HG03064 (cell line): ENCODE results near the gene UBA52.

Experiments used
- ATAC-seq: cut with Tn5 transposase; IDR thresholded peaks from one replicate; pipeline ENCODE4 v1.9.1; 2021; ENCODE audit warnings: low read depth; ENCODE audit not compliant: unreplicated experiment

UBA52 gene

GRCh38 chr19:18543814-18544475, 27.7 kb upstream of the UBA52 start:
- peak; percentile 46 for ATAC-seq

DNA sequence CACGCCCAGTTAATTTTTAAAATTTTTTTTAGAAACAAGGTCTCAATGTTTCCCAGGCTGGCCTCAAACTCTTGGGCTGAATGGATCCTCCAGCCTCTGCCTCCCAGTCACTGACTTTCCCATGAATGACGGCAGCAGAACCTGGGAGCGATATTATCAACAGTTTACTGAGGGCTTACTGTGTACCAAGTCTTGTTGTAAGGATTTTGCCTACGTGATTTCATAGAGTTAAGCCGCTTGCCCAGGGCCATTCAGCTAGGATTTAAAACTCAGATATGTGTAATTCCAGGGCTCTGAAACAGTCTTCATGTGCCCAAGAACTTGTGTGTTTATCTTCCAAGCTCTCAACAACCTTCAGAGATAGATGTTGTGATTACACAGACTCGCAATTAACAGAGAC, 20.0 kb upstream of the UBA52 start:
- ATAC-seq = no peak

GRCh38 chr19:18557411-18558201, 14.1 kb upstream of the UBA52 start, which contains the start of gene KXD1:
Gene KXD1 (plus strand): TSS chr19:18557870. CDS start chr19:18562057, 4,187 bp downstream.
- ATAC-seq = peak; percentile 75

DNA sequence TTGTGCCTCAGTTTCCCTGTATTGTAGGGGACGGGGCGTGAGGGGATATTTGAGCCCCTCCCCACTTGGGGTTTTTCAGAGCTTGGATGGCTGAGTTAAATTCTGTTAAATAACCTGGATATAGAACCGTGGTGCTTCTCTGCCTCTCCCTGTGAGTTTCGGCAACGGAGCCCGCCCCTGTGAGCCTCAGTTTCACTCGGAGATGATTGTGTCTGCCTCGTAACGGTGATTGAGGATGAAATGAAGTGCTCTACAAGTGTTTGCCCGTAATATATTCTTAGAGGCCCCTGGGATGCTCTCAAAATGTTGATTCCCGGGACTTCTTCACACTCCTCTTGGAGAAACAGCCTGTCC, 13.5 kb upstream of the UBA52 start:
- no peak for ATAC-seq

DNA sequence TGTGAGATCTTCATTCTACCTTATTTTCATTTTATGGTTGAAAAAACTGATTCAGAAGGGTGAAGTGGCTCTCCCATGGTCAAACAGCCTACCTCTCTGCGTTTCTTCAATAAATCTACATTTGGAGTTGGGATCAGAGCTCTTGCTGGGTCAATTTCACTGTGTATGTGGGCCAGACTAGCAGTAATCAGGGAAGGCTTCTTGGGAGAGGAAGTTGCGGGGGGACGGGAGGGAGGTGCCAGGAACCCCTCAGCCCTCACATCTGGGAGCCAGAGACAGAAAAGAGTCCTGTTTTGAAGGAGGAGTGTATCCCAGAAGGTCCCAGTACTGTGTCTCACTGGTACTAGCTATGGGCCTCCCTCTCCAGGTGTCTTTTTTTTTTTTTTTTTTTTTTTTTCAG, 13.1 kb upstream of the UBA52 start:
- no peak for ATAC-seq

DNA sequence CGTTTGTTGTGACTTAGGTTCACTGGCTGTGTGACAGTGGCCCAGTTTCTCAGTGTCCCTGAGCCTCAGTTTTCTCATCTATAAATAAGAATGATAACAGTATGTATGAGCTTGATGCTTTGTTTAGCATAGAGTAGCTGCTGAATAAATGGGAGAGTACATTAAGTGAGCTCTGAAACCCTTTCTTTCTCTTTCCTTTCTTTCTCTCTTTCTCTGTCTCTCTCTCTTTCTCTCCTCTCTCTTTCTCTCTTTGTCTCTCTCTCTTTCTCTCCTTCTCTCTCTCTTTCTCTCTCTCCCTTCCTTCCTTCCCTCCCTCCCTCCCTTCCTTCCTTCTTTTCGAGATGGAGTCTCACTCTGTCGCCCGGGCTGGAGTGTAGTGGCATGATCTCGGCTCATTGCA, 12.0 kb upstream of the UBA52 start:
- ATAC-seq = no peak

DNA sequence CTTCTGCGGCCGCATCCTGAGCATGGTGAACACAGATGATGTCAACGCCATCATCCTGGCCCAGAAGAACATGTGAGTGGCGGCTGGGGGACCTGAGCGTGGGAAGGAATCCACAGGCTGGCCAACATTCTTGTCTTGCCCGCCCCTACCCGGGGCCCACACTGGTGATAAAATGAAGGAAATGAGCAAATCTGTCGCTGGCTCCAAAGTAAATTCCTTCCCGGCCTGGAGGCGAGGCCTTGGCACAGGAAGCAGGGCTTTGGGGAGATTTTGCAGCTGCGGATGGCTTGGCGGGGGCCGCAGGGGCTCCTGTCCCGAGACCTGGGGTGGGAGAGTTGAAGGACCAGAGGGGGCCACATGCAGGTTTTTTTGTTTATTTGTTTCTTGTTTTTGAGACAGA, 9.6 kb upstream of the UBA52 start:
- no peak for ATAC-seq

DNA sequence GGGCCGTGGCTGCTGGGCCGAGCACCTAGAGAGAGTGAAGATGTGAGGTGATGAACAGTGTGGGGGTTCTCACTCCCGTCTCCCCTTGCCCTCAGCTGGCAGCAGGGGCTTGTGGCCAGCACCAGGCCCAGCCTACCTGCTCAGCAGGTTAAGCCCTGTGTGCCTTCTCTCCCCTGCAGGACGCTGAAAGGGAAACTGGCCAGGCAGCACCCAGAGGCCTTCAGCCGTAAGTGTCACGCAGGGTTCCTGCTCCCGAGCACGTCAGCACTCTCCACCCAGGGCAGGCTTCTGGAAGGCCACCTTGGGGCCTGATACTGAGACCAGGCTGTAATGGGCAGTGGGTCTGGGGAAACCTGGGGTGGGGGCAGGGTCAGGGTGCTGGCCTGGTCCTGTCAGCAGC, 4.7 kb upstream of the UBA52 start:
- ATAC-seq = no peak

DNA sequence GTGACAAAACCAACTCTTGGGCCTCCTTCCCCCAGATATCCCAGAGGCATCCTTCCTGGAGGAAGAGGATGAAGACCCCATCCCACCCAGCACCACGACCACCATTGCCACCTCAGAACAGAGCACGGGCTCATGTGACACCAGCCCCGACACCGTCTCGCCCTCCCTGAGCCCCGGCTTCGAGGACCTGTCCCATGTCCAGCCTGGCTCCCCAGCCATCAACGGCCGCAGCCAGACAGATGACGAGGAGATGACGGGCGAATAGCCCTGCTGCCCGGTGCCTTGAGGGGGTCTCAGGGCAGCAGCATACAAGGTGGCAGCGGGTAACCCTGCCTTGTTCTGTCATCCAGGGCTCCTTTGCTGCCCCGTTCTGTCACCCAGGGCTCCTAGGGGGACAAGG, 3.3 kb upstream of the UBA52 start:
- no peak for ATAC-seq

DNA sequence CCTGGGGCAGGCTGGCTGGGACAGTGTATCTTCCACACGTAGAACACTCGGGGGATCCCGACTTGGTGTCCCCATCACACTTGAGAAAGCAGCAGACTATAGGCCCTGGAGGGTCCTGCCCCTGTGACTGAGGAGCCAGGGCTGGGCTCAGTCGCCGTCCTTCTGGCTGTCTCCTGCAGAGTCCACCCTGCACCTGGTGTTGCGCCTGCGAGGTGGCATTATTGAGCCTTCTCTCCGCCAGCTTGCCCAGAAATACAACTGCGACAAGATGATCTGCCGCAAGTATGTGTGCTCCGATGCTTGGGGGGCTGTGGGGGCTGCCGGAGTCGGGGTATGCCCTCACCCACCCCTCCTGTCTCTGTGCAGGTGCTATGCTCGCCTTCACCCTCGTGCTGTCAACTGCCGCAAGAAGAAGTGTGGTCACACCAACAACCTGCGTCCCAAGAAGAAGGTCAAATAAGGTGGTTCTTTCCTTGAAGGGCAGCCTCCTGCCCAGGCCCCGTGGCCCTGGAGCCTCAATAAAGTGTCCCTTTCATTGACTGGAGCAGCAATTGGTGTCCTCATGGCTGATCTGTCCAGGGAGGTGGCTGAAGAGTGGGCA, 3.1 kb downstream of the UBA52 start:
- ATAC-seq = no peak

- ATAC-seq = no peak
These were observed 4.7 kb downstream of the UBA52 start for GRCh38 chr19:18576383-18576782.

DNA sequence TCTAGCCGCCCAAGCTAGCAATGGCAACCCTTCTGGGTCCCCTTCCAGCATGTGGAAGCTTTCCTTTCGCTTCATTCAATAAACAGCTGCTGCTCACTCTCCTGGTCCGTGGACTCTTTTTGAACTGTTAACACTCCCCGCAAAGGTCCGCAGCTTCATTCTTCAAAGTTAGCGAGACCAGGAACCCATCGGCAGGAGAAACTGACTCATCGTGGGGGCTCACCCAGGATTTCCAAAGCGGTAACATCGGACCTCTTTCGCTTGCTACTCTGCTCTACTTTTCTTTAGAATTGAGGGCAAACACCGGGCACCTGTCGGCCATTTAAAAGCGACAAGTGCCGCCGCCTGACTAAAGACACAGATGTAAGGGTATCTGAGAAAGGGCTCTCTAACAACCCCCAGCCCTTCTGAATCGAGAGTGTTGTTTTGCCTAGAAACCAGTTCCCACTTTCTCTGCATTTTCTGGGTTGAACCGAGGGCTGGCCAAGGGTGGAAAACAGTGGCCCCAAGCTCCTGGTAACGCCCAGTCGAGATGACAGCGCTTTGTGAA, 5.8 kb downstream of the UBA52 start:
- ATAC-seq = no peak

GRCh38 chr19:18580311-18580710, 8.7 kb downstream of the UBA52 start:
- ATAC-seq = no peak

- no peak for ATAC-seq
These were observed 14.6 kb downstream of the UBA52 start for GRCh38 chr19:18586306-18586705.

GRCh38 chr19:18587561-18587960, 15.9 kb downstream of the UBA52 start:
- ATAC-seq = no peak

DNA sequence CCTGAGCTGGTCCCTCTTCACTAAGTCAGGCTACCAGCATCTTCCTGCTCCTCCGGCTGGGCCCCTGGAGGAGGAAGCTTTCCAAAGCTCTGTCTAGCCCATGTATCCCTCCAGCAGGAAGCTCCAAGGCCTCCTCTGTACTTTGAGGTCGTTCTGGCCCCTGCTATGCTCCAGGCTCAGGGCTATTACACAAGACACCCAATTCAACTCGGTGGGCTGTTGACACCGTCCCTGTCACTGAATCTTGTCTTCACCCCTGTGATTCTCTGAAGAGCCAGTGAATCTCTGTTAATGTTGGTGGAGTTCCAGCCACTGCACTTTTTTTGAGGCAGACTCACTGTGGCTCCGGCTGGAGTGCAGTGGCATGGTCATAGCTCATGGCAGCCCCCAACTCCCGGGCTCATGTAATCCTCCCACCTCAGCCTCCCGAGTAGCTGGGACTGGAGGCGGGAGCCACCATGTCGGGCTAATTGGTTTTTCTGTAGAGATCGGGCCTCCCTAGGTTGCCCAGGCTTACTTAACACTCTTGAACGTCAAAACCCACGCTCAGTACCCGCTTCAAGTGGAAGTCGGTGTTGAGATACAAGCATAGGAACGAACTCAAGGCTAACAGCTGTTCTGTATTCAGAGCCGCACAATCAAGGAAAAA, 16.4 kb downstream of the UBA52 start:
- no peak for ATAC-seq

GRCh38 chr19:18588611-18589379, 17.1 kb downstream of the UBA52 start, which contains the start of gene REX1BD:
Gene REX1BD (plus strand): TSS chr19:18588798. CDS start chr19:18588802, 4 bp downstream.
- ATAC-seq = peak; percentile 67

DNA sequence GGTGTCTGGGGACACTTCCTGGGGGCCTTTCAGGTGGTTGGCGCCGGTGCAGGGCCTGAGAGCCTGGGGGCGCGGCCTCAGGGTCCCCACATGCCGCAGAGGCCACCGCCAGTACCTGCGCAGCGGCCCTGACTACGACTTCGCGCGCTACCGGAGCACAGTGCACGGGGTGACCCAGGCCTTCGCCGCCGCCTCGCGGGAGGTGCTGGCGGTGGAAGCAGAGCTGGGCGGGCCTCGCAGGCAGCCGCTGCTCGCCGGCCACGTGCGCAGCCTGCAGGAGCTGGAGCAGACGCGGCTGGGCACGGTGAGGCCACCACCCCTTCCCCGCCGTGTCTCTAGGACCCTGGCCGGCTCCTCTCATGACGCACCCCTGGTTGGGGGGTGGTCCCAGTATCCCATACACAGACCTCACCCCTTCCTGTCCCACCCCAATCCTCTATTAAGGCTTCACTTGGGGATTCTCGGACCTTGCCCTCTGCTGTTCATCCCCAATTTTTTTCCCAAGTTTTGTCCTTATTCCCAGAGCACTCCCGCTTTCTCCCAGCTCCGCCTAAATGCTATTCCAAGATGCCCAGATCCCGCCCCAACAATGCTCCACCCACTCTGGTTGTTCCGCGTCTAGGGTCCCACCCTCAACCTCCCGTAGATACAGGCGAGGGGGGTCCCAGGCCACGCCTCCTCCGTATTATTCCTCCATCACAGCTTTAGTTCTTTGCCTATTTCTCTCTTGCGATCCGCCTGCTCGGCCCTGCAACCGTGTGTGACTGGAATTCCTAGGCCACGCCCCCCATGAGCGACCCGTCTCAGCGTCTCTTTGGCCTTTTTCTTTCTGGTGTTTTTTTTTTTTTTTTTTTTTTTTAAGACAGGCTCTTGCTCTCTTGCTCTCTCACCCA, 18.0 kb downstream of the UBA52 start:
- ATAC-seq = no peak
